ENCODE measurements around the gene ABTB2.
"Not testable (repeated sequence)": the region's sequence is repeated elsewhere in the genome, so short reads cannot be mapped to it uniquely, and the experiment has no call there.

The ABTB2 gene

GRCh38 chr11:34357701-34358257 is at the start of gene ABTB2:
TSS of gene ABTB2 (minus strand) at chr11:34358010.
- DNase-seq = peak; percentile 99

- no peak for DNase-seq
These were observed 49.5 kb upstream of the ABTB2 start for GRCh38 chr11:34407121-34407813.

- no peak for DNase-seq
These were observed 48.6 kb upstream of the ABTB2 start for GRCh38 chr11:34406413-34406812.

GRCh38 chr11:34405079-34405858 is 47.5 kb upstream of the ABTB2 start:
- DNase-seq = no peak

- DNase-seq = no peak
These were observed 46.5 kb upstream of the ABTB2 start for GRCh38 chr11:34404280-34404679.

GRCh38 chr11:34403431-34403830 is 45.6 kb upstream of the ABTB2 start:
- DNase-seq = no peak

- DNase-seq = no peak
These were observed 40.0 kb upstream of the ABTB2 start for GRCh38 chr11:34397811-34398210.

GRCh38 chr11:34397120-34397519 is 39.3 kb upstream of the ABTB2 start:
- DNase-seq = no peak

GRCh38 chr11:34395916-34396550 is 38.2 kb upstream of the ABTB2 start:
- DNase-seq = no peak

- DNase-seq = no peak
These were observed 37.0 kb upstream of the ABTB2 start for GRCh38 chr11:34394771-34395300.

- no peak for DNase-seq
These were observed 29.8 kb upstream of the ABTB2 start for GRCh38 chr11:34387653-34388052.

GRCh38 chr11:34386356-34386755 is 28.5 kb upstream of the ABTB2 start:
- DNase-seq = not testable (repeated sequence)

GRCh38 chr11:34382532-34383276 is 24.9 kb upstream of the ABTB2 start:
- DNase-seq = peak; percentile 62

- DNase-seq = no peak
These were observed 24.0 kb upstream of the ABTB2 start for GRCh38 chr11:34381775-34382174.

GRCh38 chr11:34380696-34381095 is 22.9 kb upstream of the ABTB2 start:
- no peak for DNase-seq

- DNase-seq = peak; percentile 21
These were observed 21.7 kb upstream of the ABTB2 start for GRCh38 chr11:34379539-34379938.

- DNase-seq = peak; percentile 88
These were observed 21.3 kb upstream of the ABTB2 start for GRCh38 chr11:34379079-34379478.

GRCh38 chr11:34373727-34374126 is 15.9 kb upstream of the ABTB2 start:
- no peak for DNase-seq

- DNase-seq = peak; percentile 42
These were observed 8.7 kb upstream of the ABTB2 start for GRCh38 chr11:34366522-34366921.

- DNase-seq = no peak
These were observed 6.3 kb upstream of the ABTB2 start for GRCh38 chr11:34364102-34364501.

GRCh38 chr11:34363363-34364084 is 5.7 kb upstream of the ABTB2 start:
- peak; percentile 49 for DNase-seq

- DNase-seq = peak; percentile 51
These were observed 2.2 kb upstream of the ABTB2 start for GRCh38 chr11:34360046-34360445.
